Measurements from ENCODE around the gene MRPL17. TPM values are rescaled to one million over a fixed set of nuclear protein-coding genes. Genes with fewer than 3 reads are reported as not detected.
A peak's percentile ranks its signal among the peaks of the same experiment; 100 is the strongest.

The MRPL17 gene
- total and polyA plus RNA-seq, 9 of the 15 experiments (the other 6 are each of a cell fraction or from before 2014, with no cell fraction given): 33.9 to 81.6 (median 43.9) TPM

GRCh38 chr11:6648501-6648900 is 34.6 kb downstream of the MRPL17 start:
- 38% methylated on average over 1 of the region's 1 CpG for WGBS (ENCODE audit: insufficient coverage, low coverage, missing lambda C conversion rate)
- in situ Hi-C loops (cut with MboI): no loop called here
- no peak for ATAC-seq
- Histone ChIP-seq H4K20me1 (replicated peaks; ENCODE audit: control insufficient read depth, insufficient read depth, low read length) (no peaks in the 10 kb centered on the region), H3K36me3 (ENCODE audit: control insufficient read depth, insufficient read depth, low read length) (no peaks in the 10 kb centered on the region), H2AFZ (ENCODE audit: low read depth, low read length) (no peak overlapping the region), H3K4me3 (no peak overlapping the region), H3K79me2 (ENCODE audit: control insufficient read depth, insufficient read depth, low read length) (no peaks in the 10 kb centered on the region), H3K4me1 (replicated peaks in 1 of 2; ENCODE audit: control insufficient read depth in 2 of 2, insufficient read depth in 2 of 2, low read length in 2 of 2) (peaks cover 20 to 43% of the 10 kb centered on the region in 2 experiments), H3K4me2 (ENCODE audit: insufficient read depth, low read length) (no peak overlapping the region), H3K9me3 (replicated peaks; ENCODE audit: control insufficient read depth, insufficient read depth, low read depth, low read length) (no peaks in the 10 kb centered on the region), H3K27ac (ENCODE audit: extremely low read depth, low read depth, low read length) (no peak overlapping the region), H3K27me3 (ENCODE audit: control insufficient read depth in 2 of 2, insufficient read depth in 2 of 2, low read length in 2 of 2) (no peaks in the 10 kb centered on the region; a peak in 1 of 5 replicates), H3K9me1 (ENCODE audit: control insufficient read depth, insufficient read depth, low read length) (no peaks in the 10 kb centered on the region), H3K9ac (ENCODE audit: insufficient read depth in 1 of 2, low read depth in 2 of 2, low read length in 2 of 2) (no peak overlapping the region)
- no TSS peak for BruUV-seq (replicated peaks)
- no peak for FAIRE-seq
- intact Hi-C loops (cut with micrococcal nuclease): no loop called here
- DNase-seq (ENCODE audit: extremely low read depth in 1 of 4, low spot score in 3 of 4): no peak
- ChIA-PET CTCF (ENCODE audit: low intra/inter-chr PET ratio) (no interaction called here), POLR2A (interaction anchor here (1.0 to 3.1 kb wide), 3 partner anchors 10 to 21 kb away, joined by 3 to 12 read pairs (median 4); no protein-coding TSS in a partner anchor)
- TF ChIP-seq RHOXF2B (CRISPR knock-in tag; conservative IDR thresholded peaks at IDR 0.05) (no peak), RBFOX2 (IDR thresholded peaks at IDR 0.05; ENCODE audit: low read depth, low read length) (no peak), ZNF184 (CRISPR knock-in tag; IDR thresholded peaks at IDR 0.05) (no peak), GABPA (tag; conservative IDR thresholded peaks at IDR 0.05; ENCODE audit: low read depth) (no peak), MCM3 (IDR thresholded peaks at IDR 0.05) (no peak)

GRCh38 chr11:6647836-6648235 is 35.3 kb downstream of the MRPL17 start:
- 56% methylated on average over 2 of the region's 2 CpGs for whole genome bisulfite sequencing (ENCODE audit: insufficient coverage, low coverage, missing lambda C conversion rate)
- ATAC-seq (no peak), FAIRE-seq (no peak), DNase-seq (ENCODE audit: extremely low read depth in 1 of 4, low spot score in 3 of 4) (no peak)
- H3K4me2 ChIP-seq (ENCODE audit: insufficient read depth, low read length): no peak overlapping the region
- in situ Hi-C loops (cut with MboI) (no loop called here), intact Hi-C loops (cut with micrococcal nuclease) (no loop called here)
- ChIA-PET POLR2A (interaction anchor here (3.1 kb wide), 1 partner anchor 10 kb away, joined by 12 read pairs; no protein-coding TSS in a partner anchor), CTCF (ENCODE audit: low intra/inter-chr PET ratio) (no interaction called here)
- no peaks in the 10 kb centered on the region for H4K20me1 ChIP-seq (replicated peaks; ENCODE audit: control insufficient read depth, insufficient read depth, low read length)
- H3K4me1 ChIP-seq (replicated peaks in 1 of 2; ENCODE audit: control insufficient read depth in 2 of 2, insufficient read depth in 2 of 2, low read length in 2 of 2): peaks cover 20 to 43% of the 10 kb centered on the region in 2 experiments
- no peak overlapping the region for H3K9ac ChIP-seq (ENCODE audit: insufficient read depth in 1 of 2, low read depth in 2 of 2, low read length in 2 of 2)
- no peaks in the 10 kb centered on the region for H3K36me3 ChIP-seq (ENCODE audit: control insufficient read depth, insufficient read depth, low read length)
- no peaks in the 10 kb centered on the region; a peak in 1 of 5 replicates for H3K27me3 ChIP-seq (ENCODE audit: control insufficient read depth in 2 of 2, insufficient read depth in 2 of 2, low read length in 2 of 2)
- peak overlapping the region; percentile 8; the same call in 1 of the 2 replicates for H2AFZ ChIP-seq (ENCODE audit: low read depth, low read length)
- H3K4me3 ChIP-seq: no peak overlapping the region
- H3K9me3 ChIP-seq (replicated peaks; ENCODE audit: control insufficient read depth, insufficient read depth, low read depth, low read length): no peaks in the 10 kb centered on the region
- BruUV-seq (replicated peaks): no TSS peak
- H3K27ac ChIP-seq (ENCODE audit: extremely low read depth, low read depth, low read length): no peak overlapping the region
- H3K79me2 ChIP-seq (ENCODE audit: control insufficient read depth, insufficient read depth, low read length): no peaks in the 10 kb centered on the region
- H3K9me1 ChIP-seq (ENCODE audit: control insufficient read depth, insufficient read depth, low read length): no peaks in the 10 kb centered on the region
- TF ChIP-seq GABPB1 (CRISPR knock-in tag; IDR thresholded peaks at IDR 0.05) (no peak), TFAP4 (CRISPR knock-in tag; IDR thresholded peaks at IDR 0.05; ENCODE audit: borderline replicate concordance) (no peak), SIRT6 (IDR thresholded peaks at IDR 0.05; ENCODE audit: low read depth, low read length) (no peak), NELFE (IDR thresholded peaks at IDR 0.05; ENCODE audit: insufficient read depth, insufficient read length) (no peak)

Measured in K562 (cell line).